Adrenal gland (tissue), 12 donors: ENCODE measurements around the gene CASP10. TPM values are rescaled to one million over a fixed set of nuclear protein-coding genes. Genes with fewer than 3 reads are reported as not detected.

Experiments
- DNase-seq, 7 donors: peaks; one replicate each; pipeline ENCODE4 v3.0.0-alpha.2; 2019 to 2020
- H3K27ac ChIP-seq, 5 donors: fragments of 200-600 bp; sonication (generic) in 4 of 5; 1 replicate in 3 of 5; 2 replicates in 2 of 5; pipeline versions ENCODE4 v1.5.1 to v1.8.0; 2016 to 2020; ENCODE audit warnings: mild to moderate bottlenecking in 1 of 5
- H3K27me3 ChIP-seq: fragments of 200-600 bp; 2 replicates; pipeline ENCODE4 v1.8.0; 2021
- H3K36me3 ChIP-seq, 2 donors: fragments of 200-600 bp; replicated peaks in 1 of 2; 1 replicate in 1 of 2; 2 replicates in 1 of 2; pipeline versions ENCODE4 v1.5.1 to v1.8.0; 2018 to 2022
- H3K4me1 ChIP-seq, 2 donors: fragments of 200-600 bp; replicated peaks in 1 of 2; 1 replicate in 1 of 2; 2 replicates in 1 of 2; pipeline versions ENCODE4 v1.5.1 to v1.8.0; 2018 to 2021
- H3K4me3 ChIP-seq, 4 donors: fragments of 200-600 bp; sonication (generic) in 3 of 4; one replicate each; pipeline ENCODE4 v1.5.1; 2016 to 2018
- H3K9me3 ChIP-seq, 3 donors: fragments of 200-600 bp; sonication (generic) in 1 of 3; replicated peaks in 1 of 3; 1 replicate in 2 of 3; 2 replicates in 1 of 3; pipeline versions ENCODE4 v1.5.1 to v1.8.0; 2016 to 2021
- CTCF ChIP-seq, 6 experiments: fragments of 450-650 bp in 4 of 6; fragments of 200-600 bp in 2 of 6; sonication (generic) in 1 of 6; IDR thresholded peaks; 1 replicate in 5 of 6; 2 replicates in 1 of 6; pipeline versions ENCODE4 v1.5.1 to v1.8.0; 2016 to 2021; ENCODE audit warnings: antibody characterized with exemption in 6 of 6, mild to moderate bottlenecking in 2 of 6, moderate library complexity in 1 of 6
- POLR2A ChIP-seq, 2 donors: fragments of 450-650 bp; IDR thresholded peaks; one replicate each; pipeline ENCODE4 v1.6.1; 2017; ENCODE audit warnings: antibody characterized with exemption in 2 of 2, mild to moderate bottlenecking in 2 of 2, moderate library complexity in 1 of 2
- WGBS, 4 donors: extraction: QIAGEN DNeasy Blood & Tissue Kit in 2 of 4; methylation state at CpG; one replicate each; pipeline versions ENCODE4 v1.1.5 to v1.1.7; 2013 to 2017; 5-methylcytosine and 5-hydroxymethylcytosine counted together
- intact Hi-C, 2 donors: fragments of 100-400 bp; cut with DNase I; formaldehyde crosslinking; loops; one replicate each; pipeline versions ENCODE4 v1.14.1 to v1.15.0; 2022 to 2023
- polyA plus RNA-seq, 3 donors: library from polyadenylated mRNA; stranded (reverse); fragments of 200-250 nt in 2 of 3; fragments of 350-450 nt in 1 of 3; fragmentation: Illumina TruSeq in 1 of 3; extraction: RNeasy Lipid Tissue Mini Kit (QIAGEN cat#74804) in 1 of 3; gene quantifications; one replicate each; pipeline ENCODE4 v1.2.3, GENCODE V29; 2013 to 2014
- total RNA-seq, 9 donors: library from RNA; depleted of rRNA in 4 of 9; stranded (reverse); fragments of >200 nt in 4 of 9; fragments of 120-200 nt in 1 of 9; fragmentation: NEBNext Ultra II Directional in 1 of 9; extraction: Animal tissue kit (Norgen Biotek cat#: 25700) in 1 of 9; gene quantifications; one replicate each; pipeline versions ENCODE4 v1.1.0 to v1.2.4, GENCODE V29; 2013 to 2023
- donor health status: healthy with polysubstance abuse.
- donor health status: Bipolar disorder and iron deficiency.
- donor health status: DM: yes; HTN: yes; CAD: no.
- donor health status: DM: no; HTN: no; CAD: no.
- donor health status: DM: no; HTN: no; CAD: no.
- donor health status: DM: yes; HTN: yes; CAD: no.

The CASP10 gene
- total and polyA plus RNA-seq, 12 donors: 2.5 to 12.8 (median 5.2) TPM

GRCh38 chr2:201263779-201264178, 80.8 kb downstream of the CASP10 start:
- no peak for DNase-seq
- no peak overlapping the region for H3K4me3 ChIP-seq
- no peak overlapping the region for H3K27ac ChIP-seq
- no peaks in the 10 kb centered on the region for H3K27me3 ChIP-seq
- 82 to 87% (median 83%) methylated on average over 2 of the region's 2 CpGs for WGBS, 4 donors
- H3K4me1 ChIP-seq: peaks cover 14 to 29% of the 10 kb centered on the region in 2 donors
- TF ChIP-seq POLR2A (IDR thresholded peaks at IDR 0.05) (no peak), CTCF (IDR thresholded peaks at IDR 0.05) (no peak)
- H3K36me3 ChIP-seq: no peaks in the 10 kb centered on the region
- H3K9me3 ChIP-seq: no peaks in the 10 kb centered on the region
- intact Hi-C loops: loop anchor here in 1 of 2 donors (10.0 kb wide), 1 partner anchor 91 kb away; the partner anchor contains the start of gene FLACC1

GRCh38 chr2:201264472-201265173, 81.7 kb downstream of the CASP10 start:
- no peaks in the 10 kb centered on the region for H3K27me3 ChIP-seq
- H3K4me1 ChIP-seq: peaks cover 6 to 21% of the 10 kb centered on the region in 2 donors
- intact Hi-C loops: loop anchor here in 1 of 2 donors (10.0 kb wide), 1 partner anchor 90 kb away; the partner anchor contains the start of gene FLACC1
- no peaks in the 10 kb centered on the region for H3K9me3 ChIP-seq
- no peaks in the 10 kb centered on the region for H3K36me3 ChIP-seq
- H3K4me3 ChIP-seq: no peak overlapping the region
- no peak for TF ChIP-seq POLR2A (IDR thresholded peaks at IDR 0.05)
- TF ChIP-seq CTCF (IDR thresholded peaks at IDR 0.05): no peak
- H3K27ac ChIP-seq: no peak overlapping the region
- WGBS, 4 donors: 81 to 90% (median 88%) methylated on average over 7 of the region's 7 CpGs
- DNase-seq: no peak

- TF ChIP-seq CTCF (IDR thresholded peaks at IDR 0.05): no peak
- TF ChIP-seq POLR2A (IDR thresholded peaks at IDR 0.05): no peak
- Histone ChIP-seq H3K9me3 (no peaks in the 10 kb centered on the region), H3K27me3 (no peaks in the 10 kb centered on the region), H3K27ac (no peak overlapping the region), H3K4me1 (peaks cover 6 to 9% of the 10 kb centered on the region in 2 donors), H3K36me3 (no peaks in the 10 kb centered on the region), H3K4me3 (no peak overlapping the region)
- intact Hi-C loops: loop anchor here in 1 of 2 donors (10.0 kb wide), 1 partner anchor 88 kb away; the partner anchor contains the start of gene FLACC1
- DNase-seq: no peak
- 88 to 92% (median 91%) methylated on average over 2 of the region's 2 CpGs for WGBS, 4 donors
These were observed 83.7 kb downstream of the CASP10 start for GRCh38 chr2:201266629-201267028.

GRCh38 chr2:201267278-201268030, 84.5 kb downstream of the CASP10 start:
- no peaks in the 10 kb centered on the region for H3K9me3 ChIP-seq
- TF ChIP-seq CTCF (IDR thresholded peaks at IDR 0.05) (no peak), POLR2A (IDR thresholded peaks at IDR 0.05) (no peak)
- WGBS, 4 donors: 92 to 95% (median 93%) methylated on average over 12 of the region's 12 CpGs
- H3K27ac ChIP-seq: no peak overlapping the region
- intact Hi-C loops: loop anchor here in 1 of 2 donors (10.0 kb wide), 1 partner anchor 87 kb away; the partner anchor contains the start of gene FLACC1
- no peak for DNase-seq
- peaks cover 0 to 2% of the 10 kb centered on the region in 2 donors for H3K36me3 ChIP-seq
- no peak overlapping the region for H3K4me3 ChIP-seq
- H3K27me3 ChIP-seq: no peaks in the 10 kb centered on the region
- peaks cover 2 to 6% of the 10 kb centered on the region in 2 donors for H3K4me1 ChIP-seq
